Activated naive CD8-positive, alpha-beta T cell treated with anti-CD3 and anti-CD28 coated beads, Interleukin-2, amount 10 ng/mL, durations not matched to agents 7 days and 5 days (primary cell): ENCODE data around the gene ASGR2. TPM values are rescaled to one million over a fixed set of nuclear protein-coding genes. Genes with fewer than 3 reads are reported as not detected.

Experiments used
- ATAC-seq: fragments of 150-1000 bp; cut with Tn5 transposase; one replicate; pipeline ENCODE4 v1.10.0; 2021; ENCODE audit warnings: low read depth, moderate library complexity
- POLR2A ChIA-PET: fragments of 350-600 bp; sonication (Branson Sonifier 250); formaldehyde crosslinking; loops from one replicate; lab custom pipeline; 2021; ENCODE audit warnings: antibody characterized with exemption; lab: Charles Lee
- DNase-seq: peaks from one replicate; pipeline ENCODE4 v3.0.0; 2021
- H3K27ac Mint-ChIP-seq: one replicate; pipeline ENCODE4 v1.8.0; 2022; ENCODE audit warnings: mild to moderate bottlenecking, mixed read lengths
- H3K27me3 Mint-ChIP-seq: one replicate; pipeline ENCODE4 v1.8.0; 2022; ENCODE audit warnings: mild to moderate bottlenecking, moderate library complexity, mixed read lengths
- H3K36me3 Mint-ChIP-seq: one replicate; pipeline ENCODE4 v1.8.0; 2021; ENCODE audit warnings: mild to moderate bottlenecking, mixed read lengths
- H3K4me1 Mint-ChIP-seq: one replicate; pipeline ENCODE4 v1.8.0; 2021; ENCODE audit warnings: mixed read lengths
- H3K4me3 Mint-ChIP-seq: one replicate; pipeline ENCODE4 v1.8.0; 2022; ENCODE audit warnings: mild to moderate bottlenecking, moderate library complexity, mixed read lengths
- H3K9me3 Mint-ChIP-seq: one replicate; pipeline ENCODE4 v1.8.0; 2021; ENCODE audit warnings: mixed read lengths
- total RNA-seq, 2 experiments: library from RNA; stranded (reverse); gene quantifications; one replicate each; pipeline ENCODE4 v1.2.3, GENCODE V29; 2021

The ASGR2 gene
- total RNA-seq, 2 experiments from 2014 or later, result not detected

DNA sequence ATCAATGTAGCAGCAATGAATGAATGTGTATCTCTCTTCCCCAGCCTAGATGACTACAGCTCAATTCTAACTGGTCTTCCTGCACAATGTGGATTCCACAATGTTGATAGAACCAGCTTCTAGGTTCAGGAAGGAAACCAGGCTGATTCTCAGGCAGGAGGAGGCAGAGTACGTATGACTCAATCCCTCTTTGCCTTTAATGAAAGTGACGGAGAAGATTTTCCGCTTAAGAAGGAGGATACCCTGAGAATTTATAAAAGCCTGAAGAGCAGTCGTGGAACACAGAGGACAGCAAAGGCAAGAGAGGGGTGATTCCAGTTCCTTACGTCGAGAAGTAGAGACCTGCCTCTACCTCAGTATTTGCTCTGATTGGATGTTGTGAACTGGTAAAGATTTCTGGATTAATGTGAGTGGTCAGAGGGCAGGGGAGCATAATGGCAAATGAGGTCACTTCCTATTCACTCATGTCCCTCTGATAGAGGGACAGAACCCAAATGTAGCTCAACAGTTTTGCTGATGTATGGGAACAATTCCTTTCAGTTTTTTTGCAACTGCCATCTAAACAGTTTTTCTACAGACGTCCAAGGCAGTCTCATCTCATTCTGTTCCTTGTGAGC, 55.7 kb downstream of the ASGR2 start:
- DNase-seq (no peak), ATAC-seq (no peak)
- Mint-ChIP-seq H3K4me1 (peaks cover 1% of the 10 kb centered on the region), H3K36me3 (no peaks in the 10 kb centered on the region), H3K27ac (no peak overlapping the region), H3K4me3 (no peak overlapping the region), H3K9me3 (no peaks in the 10 kb centered on the region), H3K27me3 (peaks cover 2% of the 10 kb centered on the region)
- POLR2A ChIA-PET, result no interaction called here

DNA sequence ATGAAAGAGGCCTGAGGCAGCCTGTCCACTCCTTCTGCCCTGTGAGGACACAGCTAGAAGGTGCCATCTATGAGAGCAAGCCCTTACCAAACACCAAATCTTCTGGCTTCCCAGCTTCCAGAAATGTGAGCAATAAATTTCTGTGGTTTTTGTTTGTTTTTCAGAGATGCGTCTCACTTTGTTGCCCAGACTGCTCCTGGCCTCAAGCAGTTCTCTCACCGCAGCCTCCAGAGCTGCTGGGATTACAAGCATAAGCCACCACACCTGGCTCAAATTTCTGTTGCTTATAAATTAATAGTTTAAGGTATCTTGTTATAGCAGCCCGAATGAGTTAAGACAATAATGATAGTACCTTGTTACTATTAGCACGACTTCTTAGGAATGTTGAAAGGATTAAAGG, 58.2 kb downstream of the ASGR2 start:
- no peak overlapping the region for H3K4me3 Mint-ChIP-seq
- DNase-seq (no peak), ATAC-seq (no peak)
- peaks cover 1% of the 10 kb centered on the region for H3K4me1 Mint-ChIP-seq
- H3K36me3 Mint-ChIP-seq, result no peaks in the 10 kb centered on the region
- POLR2A ChIA-PET, result no interaction called here
- H3K27ac Mint-ChIP-seq, result no peak overlapping the region
- no peaks in the 10 kb centered on the region for H3K9me3 Mint-ChIP-seq
- peaks cover 2% of the 10 kb centered on the region for H3K27me3 Mint-ChIP-seq

Other genes starting within 250 kb of the ASGR2 start
- gene ALOX12, start 118.8 kb downstream of the ASGR2 start, total RNA-seq, result not detected
- 100 to 1,000 TPM; 114 to 128 TPM for gene RNASEK, start 102.2 kb downstream of the ASGR2 start, total RNA-seq
- under 1 TPM; 0.36 to 0.54 TPM for gene BCL6B, start 91.8 kb downstream of the ASGR2 start, total RNA-seq
- 10 to 100 TPM; 15.8 to 16.0 TPM for gene SLC16A13, start 78.8 kb downstream of the ASGR2 start, total RNA-seq
- 1 to 10 TPM; 1.2 to 1.7 TPM for gene SLC16A11, start 70.7 kb downstream of the ASGR2 start, total RNA-seq
- under 1 TPM; 0.45 to 0.64 TPM for gene CLEC10A, start 34.6 kb downstream of the ASGR2 start, total RNA-seq
- gene ASGR1, start 64.5 kb upstream of the ASGR2 start, total RNA-seq, result 1 to 10 TPM; 1.1 to 1.5 TPM
- 10 to 100 TPM; 21.2 to 22.4 TPM for gene DLG4, start 105.0 kb upstream of the ASGR2 start, total RNA-seq
- gene ACADVL, start 105.1 kb upstream of the ASGR2 start, total RNA-seq, result 100 to 1,000 TPM; 417 to 434 TPM
- gene DVL2, start 119.7 kb upstream of the ASGR2 start, total RNA-seq, result 10 to 100 TPM; 62.1 to 67.3 TPM
- gene PHF23, start 124.6 kb upstream of the ASGR2 start, total RNA-seq, result 10 to 100 TPM; 49.9 to 50.4 TPM
- gene GABARAP, start 127.6 kb upstream of the ASGR2 start, total RNA-seq, result 100 to 1,000 TPM; 244 to 251 TPM
- gene CTDNEP1, start 136.9 kb upstream of the ASGR2 start, total RNA-seq, result 100 to 1,000 TPM; 157 to 160 TPM
- gene ELP5, start 137.4 kb upstream of the ASGR2 start, total RNA-seq, result 10 to 100 TPM; 49.5 to 52.0 TPM
- 1 to 10 TPM; 1.7 to 2.6 TPM for gene CLDN7, start 147.7 kb upstream of the ASGR2 start, total RNA-seq
- gene SLC2A4, start 166.9 kb upstream of the ASGR2 start, total RNA-seq, result not detected
- 1 to 10 TPM in 1 of 2 experiments, under 1 TPM in 1; 0.37 to 1.2 TPM for gene YBX2, start 179.8 kb upstream of the ASGR2 start, total RNA-seq
- gene EIF5A, start 192.8 kb upstream of the ASGR2 start, total RNA-seq, result 100 to 1,000 TPM; 420 to 451 TPM
- gene GPS2, start 200.5 kb upstream of the ASGR2 start, total RNA-seq, result 10 to 100 TPM; 97.1 to 98.5 TPM
- gene NEURL4, start 214.5 kb upstream of the ASGR2 start, total RNA-seq, result 10 to 100 TPM; 53.4 to 58.6 TPM
- 100 to 1,000 TPM; 710 to 756 TPM for gene ACAP1, start 221.7 kb upstream of the ASGR2 start, total RNA-seq
- 1 to 10 TPM; 8.1 to 8.7 TPM for gene KCTD11, start 237.3 kb upstream of the ASGR2 start, total RNA-seq
- gene TMEM95, start 240.3 kb upstream of the ASGR2 start, total RNA-seq, result not detected